Mesothelial cell of epicardium (in vitro differentiated cells): Measurements from ENCODE around the gene KLHL34. TPM values are rescaled to one million over a fixed set of nuclear protein-coding genes. Genes with fewer than 3 reads are reported as not detected.

Experiments
- DNase-seq, 2 experiments: peaks; one replicate each; pipeline ENCODE4 v3.0.0; 2021; ENCODE audit warnings: low spot score in 2 of 2; ENCODE audit not compliant: unreplicated experiment in 2 of 2
- H3K27ac Mint-ChIP-seq: 2 replicates; pipeline ENCODE4 v1.8.0; 2021; ENCODE audit warnings: mixed read lengths
- H3K27me3 Mint-ChIP-seq: 2 replicates; pipeline ENCODE4 v1.8.0; 2021; ENCODE audit warnings: low read depth, mixed read lengths
- H3K36me3 Mint-ChIP-seq: 2 replicates; pipeline ENCODE4 v1.8.0; 2021; ENCODE audit warnings: mixed read lengths
- H3K4me1 Mint-ChIP-seq: 2 replicates; pipeline ENCODE4 v1.8.0; 2021; ENCODE audit warnings: mixed read lengths
- H3K4me3 Mint-ChIP-seq: 2 replicates; pipeline ENCODE4 v1.8.0; 2021; ENCODE audit warnings: mild to moderate bottlenecking, moderate library complexity, mixed read lengths
- H3K9me3 Mint-ChIP-seq: 2 replicates; pipeline ENCODE4 v1.8.0; 2021; ENCODE audit warnings: mixed read lengths
- total RNA-seq: library from RNA; stranded (reverse); gene quantifications from 3 replicates; pipeline ENCODE4 v1.2.1, GENCODE V29; 2021
- TF ChIP-seq, protein P1 (sequence below): fragments of 200-600 bp; sonication (generic); IDR thresholded peaks from one replicate; pipeline ENCODE4 v1.5.0; 2021; ENCODE audit warnings: antibody characterized with exemption; ENCODE audit not compliant: unreplicated experiment

The KLHL34 gene
- total RNA-seq, 1 donor from 2014 or later: not detected

DNA sequence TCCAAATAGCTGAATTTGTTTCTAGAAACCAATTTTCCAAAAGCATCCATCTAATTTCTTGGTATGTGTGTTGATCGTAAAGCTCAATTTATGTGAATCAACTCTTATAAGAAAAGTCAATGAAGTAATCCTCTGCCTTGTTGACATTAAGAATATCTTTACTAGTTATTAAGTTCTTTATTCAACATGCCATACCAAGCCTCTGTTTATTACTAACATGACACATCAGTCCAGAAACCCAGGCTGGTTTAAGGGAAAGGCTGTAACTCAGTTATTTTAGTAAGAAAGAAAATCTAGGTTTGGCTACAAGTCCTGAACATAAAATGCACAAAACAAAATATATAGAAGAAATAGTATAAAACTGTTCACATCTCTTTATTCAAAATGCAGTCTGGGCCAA, 48.0 kb downstream of the KLHL34 start:
- no peaks in the 10 kb centered on the region for H3K9me3 Mint-ChIP-seq
- H3K4me3 Mint-ChIP-seq: no peak overlapping the region
- no peak overlapping the region for H3K27ac Mint-ChIP-seq
- H3K4me1 Mint-ChIP-seq: peaks cover 3% of the 10 kb centered on the region
- H3K36me3 Mint-ChIP-seq: peaks cover 2% of the 10 kb centered on the region
- no peak for DNase-seq
- no peaks in the 10 kb centered on the region for H3K27me3 Mint-ChIP-seq
- TF ChIP-seq, protein P1, sequence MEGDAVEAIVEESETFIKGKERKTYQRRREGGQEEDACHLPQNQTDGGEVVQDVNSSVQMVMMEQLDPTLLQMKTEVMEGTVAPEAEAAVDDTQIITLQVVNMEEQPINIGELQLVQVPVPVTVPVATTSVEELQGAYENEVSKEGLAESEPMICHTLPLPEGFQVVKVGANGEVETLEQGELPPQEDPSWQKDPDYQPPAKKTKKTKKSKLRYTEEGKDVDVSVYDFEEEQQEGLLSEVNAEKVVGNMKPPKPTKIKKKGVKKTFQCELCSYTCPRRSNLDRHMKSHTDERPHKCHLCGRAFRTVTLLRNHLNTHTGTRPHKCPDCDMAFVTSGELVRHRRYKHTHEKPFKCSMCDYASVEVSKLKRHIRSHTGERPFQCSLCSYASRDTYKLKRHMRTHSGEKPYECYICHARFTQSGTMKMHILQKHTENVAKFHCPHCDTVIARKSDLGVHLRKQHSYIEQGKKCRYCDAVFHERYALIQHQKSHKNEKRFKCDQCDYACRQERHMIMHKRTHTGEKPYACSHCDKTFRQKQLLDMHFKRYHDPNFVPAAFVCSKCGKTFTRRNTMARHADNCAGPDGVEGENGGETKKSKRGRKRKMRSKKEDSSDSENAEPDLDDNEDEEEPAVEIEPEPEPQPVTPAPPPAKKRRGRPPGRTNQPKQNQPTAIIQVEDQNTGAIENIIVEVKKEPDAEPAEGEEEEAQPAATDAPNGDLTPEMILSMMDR: no peak

DNA sequence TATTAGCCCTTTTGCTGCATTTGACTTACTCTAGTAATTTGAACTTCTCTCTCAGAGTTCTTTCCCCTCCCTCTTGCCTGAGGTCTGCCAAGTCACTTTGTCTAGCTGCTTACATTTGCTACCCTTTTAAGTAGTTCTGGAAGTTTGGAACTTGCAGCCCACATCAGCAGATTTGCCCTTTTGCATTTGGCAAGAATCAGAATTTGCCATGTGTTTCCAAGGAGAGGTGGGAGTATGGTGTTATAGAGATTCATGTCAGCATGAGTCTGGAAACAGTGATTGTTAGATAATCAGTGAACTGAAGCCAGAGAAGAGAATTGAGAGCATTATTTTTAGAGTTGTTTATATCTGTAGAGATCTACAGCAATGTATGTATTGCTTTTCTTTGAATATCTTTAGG, 52.1 kb downstream of the KLHL34 start:
- DNase-seq: no peak
- Mint-ChIP-seq H3K9me3 (no peaks in the 10 kb centered on the region), H3K36me3 (peaks cover 2% of the 10 kb centered on the region), H3K27me3 (no peaks in the 10 kb centered on the region), H3K27ac (peak overlapping the region; percentile 10), H3K4me3 (no peak overlapping the region), H3K4me1 (peaks cover 3% of the 10 kb centered on the region)
- TF ChIP-seq, protein P1: no peak

Other genes starting within 250 kb of the KLHL34 start
- gene SMPX, start 99.8 kb upstream of the KLHL34 start, total RNA-seq: 2.7 to 3.5 TPM (median 3.1 TPM) in 3 replicates
- gene MBTPS2, start 181.3 kb upstream of the KLHL34 start, total RNA-seq: 20.8 to 22.1 TPM (median 21.1 TPM) in 3 replicates
- gene YY2, start 197.7 kb upstream of the KLHL34 start, total RNA-seq: 3.6 to 4.1 TPM (median 3.7 TPM) in 3 replicates